Endothelial cell of coronary artery (primary cell): ENCODE measurements around the gene WDR45B. TPM values are rescaled to one million over a fixed set of nuclear protein-coding genes. Genes with fewer than 3 reads are reported as not detected.

Experiments used
- total RNA-seq: library from RNA; depleted of rRNA; stranded (reverse); fragments of >200 nt; gene quantifications from 2 replicates; pipeline ENCODE4 v1.2.3, GENCODE V29; 2014

Gene WDR45B
- 54.1 and 56.2 TPM in 2 replicates for total RNA-seq

DNA sequence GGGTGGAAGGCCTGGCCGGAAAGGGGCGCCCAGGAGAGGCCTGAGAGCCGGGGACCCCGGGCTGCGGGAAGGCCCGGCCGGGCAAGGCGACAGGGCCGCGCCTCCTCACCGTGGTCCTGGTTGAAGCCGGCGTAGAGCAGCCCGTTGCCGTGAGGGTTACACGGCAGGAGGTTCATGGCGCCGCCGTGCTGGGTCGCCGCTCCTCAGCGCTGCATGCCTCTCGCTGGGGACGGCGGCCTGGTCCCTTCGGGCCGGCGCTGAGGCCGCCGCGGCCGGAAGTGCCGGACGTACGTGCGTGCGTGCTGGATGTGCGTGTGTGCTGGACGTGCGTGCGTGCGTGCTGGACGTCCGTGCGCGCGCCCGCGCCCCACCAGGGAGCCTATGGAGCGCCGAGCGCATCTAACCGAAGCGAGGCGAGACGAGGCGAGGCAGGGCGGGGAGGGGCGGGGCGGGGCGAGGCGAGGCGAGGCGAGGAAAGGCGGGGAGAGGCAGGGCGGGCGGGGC, at the start of gene WDR45B:
Gene WDR45B, minus strand, starts transcription at position 280 of the 504 bp plus-strand sequence. Its CDS starts 104 bp downstream, at position 176.

Other genes starting within 250 kb of the WDR45B start
- gene HEXD, start 230.1 kb downstream of the WDR45B start, total RNA-seq: 10.1 and 11.5 TPM in 2 replicates
- 22.9 and 26.6 TPM in 2 replicates for gene OGFOD3, start 229.9 kb downstream of the WDR45B start, total RNA-seq
- 37.1 and 46.6 TPM in 2 replicates for gene CYBC1, start 197.7 kb downstream of the WDR45B start, total RNA-seq
- gene NARF, start 189.7 kb downstream of the WDR45B start, total RNA-seq: 55.1 and 69.7 TPM in 2 replicates
- 25.1 and 36.5 TPM in 2 replicates for gene FOXK2, start 128.7 kb downstream of the WDR45B start, total RNA-seq
- gene RAB40B, start 50.3 kb upstream of the WDR45B start, total RNA-seq: 7.0 and 7.6 TPM in 2 replicates
- 17.7 and 21.6 TPM in 2 replicates for gene FN3KRP, start 68.3 kb upstream of the WDR45B start, total RNA-seq
- 2.9 and 5.4 TPM in 2 replicates for gene FN3K, start 87.2 kb upstream of the WDR45B start, total RNA-seq
- 43.6 and 51.3 TPM in 2 replicates for gene TBCD, start 103.6 kb upstream of the WDR45B start, total RNA-seq
- gene ZNF750, start 191.6 kb upstream of the WDR45B start, total RNA-seq: 0.09 TPM in 2 replicates